ENCODE measurements around the gene NCKAP5.

GRCh38 chr2:133098787-133099186, 469.5 kb downstream of the NCKAP5 start:
- no peak for TF ChIP-seq CTCF (IDR thresholded peaks at IDR 0.05)
- TF ChIP-seq POLR2A (IDR thresholded peaks at IDR 0.05) = no peak
